Smooth muscle cell (in vitro differentiated cells): ENCODE data around the gene DNAAF1. TPM values are rescaled to one million over a fixed set of nuclear protein-coding genes. Genes with fewer than 3 reads are reported as not detected.
A peak's percentile ranks its signal among the peaks of the same experiment; 100 is the strongest.
"Not testable (repeated sequence)": the region's sequence is repeated elsewhere in the genome, so short reads cannot be mapped to it uniquely, and the experiment has no call there.

Experiments used
- DNase-seq: peaks from one replicate; lab custom pipeline; 2025; ENCODE audit not compliant: unreplicated experiment; lab: John Stamatoyannopoulos, UW
- H2AFZ ChIP-seq: fragments of 200-600 bp; sonication (generic); 2 replicates; pipeline ENCODE4 v1.6.0; 2016; ENCODE audit warnings: antibody characterized with exemption, low read depth, mild to moderate bottlenecking
- H3F3A ChIP-seq: fragments of 200-600 bp; sonication (generic); 2 replicates; pipeline ENCODE4 v1.6.0; 2017; ENCODE audit warnings: antibody characterized with exemption, low read depth
- H3K27ac ChIP-seq: fragments of 200-600 bp; sonication (generic); 2 replicates; pipeline ENCODE4 v1.5.1; 2016; ENCODE audit warnings: low read depth, mild to moderate bottlenecking
- H3K27me3 ChIP-seq: fragments of 200-600 bp; sonication (generic); 2 replicates; pipeline ENCODE4 v1.6.1; 2016; ENCODE audit warnings: low read depth, mild to moderate bottlenecking
- H3K36me3 ChIP-seq: fragments of 200-600 bp; sonication (generic); 2 replicates; pipeline ENCODE4 v1.5.1; 2016; ENCODE audit warnings: low read depth
- H3K4me1 ChIP-seq: fragments of 200-600 bp; sonication (generic); 2 replicates; pipeline ENCODE4 v1.5.1; 2016; ENCODE audit warnings: low read depth
- H3K4me2 ChIP-seq: fragments of 200-600 bp; sonication (generic); 2 replicates; pipeline ENCODE4 v1.6.0; 2016; ENCODE audit warnings: mild to moderate bottlenecking
- H3K4me3 ChIP-seq: fragments of 200-600 bp; sonication (generic); 2 replicates; pipeline ENCODE4 v1.5.1; 2016; ENCODE audit warnings: mild to moderate bottlenecking
- H3K79me2 ChIP-seq: fragments of 200-600 bp; sonication (generic); 2 replicates; pipeline ENCODE4 v1.6.0; 2016; ENCODE audit warnings: low read depth, mild to moderate bottlenecking
- H3K9ac ChIP-seq: fragments of 200-600 bp; sonication (generic); 2 replicates; pipeline ENCODE4 v1.6.0; 2016; ENCODE audit warnings: low read depth
- H3K9me3 ChIP-seq: fragments of 200-600 bp; sonication (generic); replicated peaks from 2 replicates; pipeline ENCODE4 v1.5.1; 2016; ENCODE audit warnings: low read depth
- H4K20me1 ChIP-seq: fragments of 200-600 bp; sonication (generic); 2 replicates; pipeline ENCODE4 v1.6.0; 2016; ENCODE audit warnings: low read depth
- WGBS: methylation state at CpG from one replicate; pipeline ENCODE4 v1.1.7; 2016; ENCODE audit warnings: low lambda C conversion rate; 5-methylcytosine and 5-hydroxymethylcytosine counted together
- polyA plus RNA-seq: library from polyadenylated mRNA; unstranded; fragments of >200 nt; fragmentation: Nextera tagmentation; extraction: Ambion mirVana; gene quantifications from 2 replicates; pipeline ENCODE4 v1.2.1, GENCODE V29; 2016
- total RNA-seq: library from RNA; depleted of rRNA; stranded (reverse); fragments of >200 nt; gene quantifications from 2 replicates; pipeline ENCODE4 v1.2.3, GENCODE V29; 2014
- TF ChIP-seq, protein P1 (sequence below): fragments of 200-600 bp; sonication (generic); IDR thresholded peaks from 2 replicates; pipeline ENCODE4 v1.5.1; 2017; ENCODE audit warnings: borderline replicate concordance, mild to moderate bottlenecking, antibody characterized with exemption; ENCODE audit not compliant: insufficient read depth, poor library complexity, severe bottlenecking

The DNAAF1 gene
- total and polyA plus RNA-seq, 2 experiments from 2014 or later, result 0.09 TPM; not detected in 1

DNA sequence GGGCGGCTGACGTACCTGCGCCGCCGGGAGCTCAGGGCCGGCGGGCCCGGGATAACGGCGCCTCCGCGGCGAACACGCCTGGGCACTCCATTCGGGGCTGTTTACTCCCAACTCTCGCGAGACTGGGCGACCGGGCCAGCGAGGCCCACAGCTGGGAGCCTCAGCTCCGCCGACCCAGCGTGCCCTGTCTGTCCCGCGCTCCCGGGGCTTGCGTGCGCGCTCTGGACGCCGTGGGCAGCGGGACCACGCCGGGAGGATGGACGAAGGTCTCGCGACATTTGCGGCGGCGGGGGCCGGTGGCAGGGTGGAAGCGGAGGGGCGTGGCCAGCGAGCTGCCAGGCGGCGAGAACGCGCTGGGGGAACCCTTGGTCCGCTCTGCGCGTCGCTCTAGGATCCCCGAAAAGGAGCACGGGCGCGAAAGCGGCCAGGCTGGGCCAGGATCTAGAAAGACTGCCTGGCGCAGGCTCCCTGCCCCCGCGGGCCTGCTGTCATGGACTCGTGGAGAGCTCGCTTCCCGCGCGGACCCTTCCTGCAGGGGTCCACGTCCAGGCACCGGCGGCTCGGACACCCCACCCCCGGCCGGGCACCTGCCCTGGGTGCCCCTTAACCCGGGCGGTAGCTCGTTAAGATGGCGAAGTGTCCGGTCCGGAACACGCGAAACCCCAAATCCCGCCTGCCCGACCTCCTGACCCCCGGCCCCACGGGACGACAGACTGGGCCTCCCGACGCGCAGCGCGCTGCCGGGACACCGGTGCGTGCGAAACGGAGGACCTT, 28.2 kb upstream of the DNAAF1 start, which contains the start of gene MBTPS1:
MBTPS1 (minus strand) TSS at position 223 of the 774 bp plus-strand sequence. CDS start 15,159 bp downstream, outside the sequence.
- H2AFZ ChIP-seq, result peak within 1 kb of the TSS; percentile 88
- DNase-seq, result peak; percentile 95
- H3K4me2 ChIP-seq, result peak within 1 kb of the TSS; percentile 94
- H3K9ac ChIP-seq, result peak within 1 kb of the TSS; percentile 94
- peaks cover 9% of the 10 kb centered on the region for H3K4me1 ChIP-seq
- peaks cover 5% of the 10 kb centered on the region for H3F3A ChIP-seq
- H3K27me3 ChIP-seq, result no peaks in the 10 kb centered on the region
- H4K20me1 ChIP-seq, result peaks cover 8% of the 10 kb centered on the region
- H3K79me2 ChIP-seq, result peaks cover 43% of the 10 kb centered on the region
- TF ChIP-seq, protein P1, sequence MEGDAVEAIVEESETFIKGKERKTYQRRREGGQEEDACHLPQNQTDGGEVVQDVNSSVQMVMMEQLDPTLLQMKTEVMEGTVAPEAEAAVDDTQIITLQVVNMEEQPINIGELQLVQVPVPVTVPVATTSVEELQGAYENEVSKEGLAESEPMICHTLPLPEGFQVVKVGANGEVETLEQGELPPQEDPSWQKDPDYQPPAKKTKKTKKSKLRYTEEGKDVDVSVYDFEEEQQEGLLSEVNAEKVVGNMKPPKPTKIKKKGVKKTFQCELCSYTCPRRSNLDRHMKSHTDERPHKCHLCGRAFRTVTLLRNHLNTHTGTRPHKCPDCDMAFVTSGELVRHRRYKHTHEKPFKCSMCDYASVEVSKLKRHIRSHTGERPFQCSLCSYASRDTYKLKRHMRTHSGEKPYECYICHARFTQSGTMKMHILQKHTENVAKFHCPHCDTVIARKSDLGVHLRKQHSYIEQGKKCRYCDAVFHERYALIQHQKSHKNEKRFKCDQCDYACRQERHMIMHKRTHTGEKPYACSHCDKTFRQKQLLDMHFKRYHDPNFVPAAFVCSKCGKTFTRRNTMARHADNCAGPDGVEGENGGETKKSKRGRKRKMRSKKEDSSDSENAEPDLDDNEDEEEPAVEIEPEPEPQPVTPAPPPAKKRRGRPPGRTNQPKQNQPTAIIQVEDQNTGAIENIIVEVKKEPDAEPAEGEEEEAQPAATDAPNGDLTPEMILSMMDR, result no peak
- peak within 1 kb of the TSS; percentile 90 for H3K27ac ChIP-seq
- no peaks in the 10 kb centered on the region for H3K36me3 ChIP-seq
- H3K4me3 ChIP-seq, result peak within 1 kb of the TSS; percentile 77
- H3K9me3 ChIP-seq, result no peaks in the 10 kb centered on the region
- WGBS, result under 1% methylated on average over 82 of the region's 94 CpGs

DNA sequence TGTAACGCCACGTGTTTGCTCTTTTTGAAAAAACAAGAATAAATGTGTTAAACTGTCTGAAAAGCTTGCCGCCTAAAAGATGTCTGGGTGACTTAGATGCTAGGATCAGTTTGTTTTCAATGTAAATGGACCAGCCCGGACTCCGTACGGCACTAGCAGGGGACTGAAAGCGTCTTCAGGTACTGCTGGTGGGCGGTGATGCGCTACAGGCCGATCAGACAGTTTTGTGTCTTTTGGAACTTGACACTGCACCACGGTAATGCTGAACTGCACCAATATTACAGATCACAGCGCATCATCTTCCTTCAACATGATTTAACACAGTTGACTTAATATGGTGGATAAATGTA, 27.6 kb upstream of the DNAAF1 start:
- 10% methylated on average over 12 of the region's 12 CpGs for WGBS
- no peak for DNase-seq
- H3K4me2 ChIP-seq, result peak overlapping the region; percentile 94
- peak overlapping the region; percentile 90 for H3K27ac ChIP-seq
- peaks cover 5% of the 10 kb centered on the region for H3F3A ChIP-seq
- H3K79me2 ChIP-seq, result peaks cover 38% of the 10 kb centered on the region
- no peaks in the 10 kb centered on the region for H3K9me3 ChIP-seq
- peaks cover 7% of the 10 kb centered on the region for H4K20me1 ChIP-seq
- H3K4me1 ChIP-seq, result peaks cover 9% of the 10 kb centered on the region
- peak overlapping the region; percentile 94 for H3K9ac ChIP-seq
- H2AFZ ChIP-seq, result peak overlapping the region; percentile 88
- no peaks in the 10 kb centered on the region for H3K36me3 ChIP-seq
- H3K27me3 ChIP-seq, result no peaks in the 10 kb centered on the region
- TF ChIP-seq, protein P1, result no peak
- peak overlapping the region; percentile 77 for H3K4me3 ChIP-seq

GRCh38 chr16:84118315-84118714, 26.8 kb upstream of the DNAAF1 start:
- H3K9me3 ChIP-seq, H3K36me3 ChIP-seq, H3K4me1 ChIP-seq, H3F3A ChIP-seq, H3K27ac ChIP-seq, DNase-seq, H3K4me3 ChIP-seq, H3K4me2 ChIP-seq, H3K9ac ChIP-seq, H2AFZ ChIP-seq, H4K20me1 ChIP-seq, H3K27me3 ChIP-seq: not testable (repeated sequence)
- 92% methylated on average over 5 of the region's 5 CpGs for WGBS
- peaks cover 30% of the 10 kb centered on the region for H3K79me2 ChIP-seq

GRCh38 chr16:84119368-84119767, 25.7 kb upstream of the DNAAF1 start:
- peaks cover 1% of the 10 kb centered on the region for H3K36me3 ChIP-seq
- H3K9me3 ChIP-seq, result no peaks in the 10 kb centered on the region
- H3K4me2 ChIP-seq, result no peak overlapping the region
- TF ChIP-seq, protein P1, result no peak
- no peaks in the 10 kb centered on the region for H4K20me1 ChIP-seq
- peaks cover 20% of the 10 kb centered on the region for H3K79me2 ChIP-seq
- H3K4me1 ChIP-seq, result peaks cover 9% of the 10 kb centered on the region
- H3K27me3 ChIP-seq, result no peaks in the 10 kb centered on the region
- no peak overlapping the region for H3K4me3 ChIP-seq
- H3K9ac ChIP-seq, result no peak overlapping the region
- no peak for DNase-seq
- WGBS, result 86% methylated on average over 13 of the region's 13 CpGs
- peaks cover 5% of the 10 kb centered on the region for H3F3A ChIP-seq
- no peak overlapping the region for H3K27ac ChIP-seq
- H2AFZ ChIP-seq, result no peak overlapping the region
